Endothelial cell of umbilical vein (primary cell): ENCODE results near the gene ABLIM1. TPM values are rescaled to one million over a fixed set of nuclear protein-coding genes. Genes with fewer than 3 reads are reported as not detected.
A peak's percentile ranks its signal among the peaks of the same experiment; 100 is the strongest.

Source experiments
- BruUV-seq: library from RNA; stranded (reverse); fragments of 400-500 nt; replicated peaks from 2 replicates; lab custom pipeline; 2021; lab: Mats Ljungman, UMichigan
- CTCF ChIA-PET: fragments of 300-600, 350-600 bp; sonication (Branson Sonifier 250); formaldehyde crosslinking; loops from one replicate; lab custom pipeline; 2021; ENCODE audit warnings: antibody characterized with exemption, inconsistent platforms; lab: Charles Lee
- POLR2A ChIA-PET: fragments of 300-600, 350-600 bp; sonication (Branson Sonifier 250); formaldehyde crosslinking; loops from one replicate; lab custom pipeline; 2021; ENCODE audit warnings: antibody characterized with exemption, inconsistent platforms; lab: Charles Lee
- DNase-seq: peaks from one replicate; pipeline ENCODE4 v3.0.0-alpha.2; 2011; ENCODE audit warnings: low read depth, low spot score
- FAIRE-seq: peaks from 2 replicates; lab custom pipeline; 2011; peaks lifted over from hg19 to GRCh38; lab: Jason Lieb, UNC
- H2AFZ ChIP-seq: 2 replicates; pipeline ENCODE4 v1.6.0; 2012; ENCODE audit warnings: low read depth, low read length, control low read depth, inconsistent platforms
- H3K27ac ChIP-seq: 2 replicates; pipeline ENCODE4 v1.5.1; 2011; ENCODE audit warnings: low read depth, mild to moderate bottlenecking, control low read depth, low read length, moderate library complexity; ENCODE audit not compliant: insufficient read depth
- H3K27me3 ChIP-seq, 2 experiments: 2 replicates each; pipeline versions ENCODE4 v1.6.0 to v1.6.1; 2011; ENCODE audit warnings: low read length in 2 of 2, mixed read lengths in 1 of 2; ENCODE audit not compliant: control insufficient read depth in 2 of 2, insufficient read depth in 2 of 2
- H3K36me3 ChIP-seq, 2 experiments: 2 replicates in 1 of 2; 3 replicates in 1 of 2; pipeline ENCODE4 v1.5.1; 2011; ENCODE audit warnings: low read length in 2 of 2, mild to moderate bottlenecking in 1 of 2, moderate library complexity in 1 of 2; ENCODE audit not compliant: control insufficient read depth in 2 of 2, insufficient read depth in 2 of 2; ENCODE audit errors: extremely low read depth in 1 of 2
- H3K4me1 ChIP-seq: 3 replicates; pipeline ENCODE4 v1.5.1; 2011; ENCODE audit warnings: mild to moderate bottlenecking, low read length; ENCODE audit not compliant: control insufficient read depth, insufficient read depth; ENCODE audit errors: extremely low read depth
- H3K4me2 ChIP-seq: 2 replicates; pipeline ENCODE4 v1.6.1; 2011; ENCODE audit warnings: low read length, control low read depth, mixed read lengths; ENCODE audit not compliant: insufficient read depth
- H3K4me3 ChIP-seq, 3 experiments: fragments of 200-600 bp in 1 of 3; sonication (generic), shearing (Covaris generic) in 1 of 3; replicated peaks in 1 of 3; 2 replicates each; pipeline ENCODE4 v1.5.1; 2011 to 2016; ENCODE audit warnings: control low read depth in 3 of 3, low read length in 3 of 3, mild to moderate bottlenecking in 2 of 3, inconsistent platforms in 1 of 3, low read depth in 1 of 3, moderate library complexity in 1 of 3; ENCODE audit not compliant: insufficient read depth in 1 of 3
- H3K79me2 ChIP-seq: 2 replicates; pipeline ENCODE4 v1.6.0; 2012; ENCODE audit warnings: low read length, inconsistent platforms; ENCODE audit not compliant: control insufficient read depth, insufficient read depth
- H3K9ac ChIP-seq: replicated peaks from 2 replicates; pipeline ENCODE3; 2011; ENCODE audit warnings: low read length, control low read depth; ENCODE audit not compliant: insufficient read depth; ENCODE audit errors: extremely low read depth
- H3K9me1 ChIP-seq: replicated peaks from 3 replicates; pipeline ENCODE4 v1.6.0; 2011; ENCODE audit warnings: mild to moderate bottlenecking, low read length; ENCODE audit not compliant: control insufficient read depth, insufficient read depth; ENCODE audit errors: extremely low read depth
- H3K9me3 ChIP-seq: replicated peaks from 2 replicates; pipeline ENCODE4 v1.5.1; 2012; ENCODE audit warnings: low read length, inconsistent platforms; ENCODE audit not compliant: control insufficient read depth, insufficient read depth
- H4K20me1 ChIP-seq: replicated peaks from 2 replicates; pipeline ENCODE3; 2011; ENCODE audit warnings: mild to moderate bottlenecking, low read length; ENCODE audit not compliant: control insufficient read depth, insufficient read depth; ENCODE audit errors: extremely low read depth
- CTCF ChIP-seq, 2 donors: IDR thresholded peaks; 1 replicate in 1 of 2; 2 replicates in 1 of 2; pipeline ENCODE4 v1.5.1; 2011; ENCODE audit warnings: low read length in 2 of 2, mild to moderate bottlenecking in 2 of 2, moderate library complexity in 2 of 2, control low read depth in 1 of 2, inconsistent platforms in 1 of 2, low read depth in 1 of 2; ENCODE audit not compliant: insufficient read depth in 1 of 2; ENCODE audit errors: extremely low read depth in 1 of 2
- EZH2 ChIP-seq: IDR thresholded peaks from 2 replicates; pipeline ENCODE4 v1.6.1; 2012; ENCODE audit warnings: borderline replicate concordance, low read depth, mild to moderate bottlenecking, moderate library complexity, low read length, inconsistent platforms; ENCODE audit not compliant: severe bottlenecking
- FOS ChIP-seq: IDR thresholded peaks from 2 replicates; pipeline ENCODE4 v1.6.1; 2011; ENCODE audit warnings: mild to moderate bottlenecking, low read length, moderate library complexity, borderline replicate concordance; ENCODE audit not compliant: insufficient read depth
- GATA2 ChIP-seq: IDR thresholded peaks from 2 replicates; pipeline ENCODE4 v1.7.0; 2011; ENCODE audit warnings: low read depth, mild to moderate bottlenecking, moderate library complexity, mixed read lengths, low read length; ENCODE audit not compliant: insufficient read length, insufficient read depth
- JUN ChIP-seq: IDR thresholded peaks from 2 replicates; pipeline ENCODE4 v1.6.1; 2011; ENCODE audit warnings: borderline replicate concordance, low read depth; ENCODE audit not compliant: insufficient read length, insufficient read depth
- MAX ChIP-seq: IDR thresholded peaks from 2 replicates; pipeline ENCODE4 v1.6.1; 2011; ENCODE audit not compliant: insufficient read depth, insufficient read length
- MYC ChIP-seq: IDR thresholded peaks from one replicate; pipeline ENCODE4 v1.6.1; 2011; ENCODE audit warnings: mild to moderate bottlenecking, low read depth, low read length
- POLR2A ChIP-seq: IDR thresholded peaks from 2 replicates; pipeline ENCODE4 v1.6.1; 2012; ENCODE audit warnings: low read depth, mild to moderate bottlenecking, control low read depth, low read length
- POLR2AphosphoS5 ChIP-seq: IDR thresholded peaks from 2 replicates; pipeline ENCODE4 v1.6.1; 2012; ENCODE audit warnings: low read depth, mild to moderate bottlenecking, control low read depth, low read length, moderate library complexity; ENCODE audit not compliant: insufficient read depth
- dilution Hi-C: fragments of 300-500 bp; cut with MboI; formaldehyde crosslinking; loops from one replicate; pipeline ENCODE4 v1.15.0; 2019; ENCODE audit warnings: low sequenced_read_pairs; ENCODE audit not compliant: extremely low pct_ligation_motif_present
- intact Hi-C: fragments of 100-400 bp; cut with micrococcal nuclease; formaldehyde crosslinking; loops from one replicate; pipeline ENCODE4 v1.10.0; 2022
- polyA plus RNA-seq, 4 experiments: library from polyadenylated mRNA; depleted of rRNA in 3 of 4; stranded (reverse) in 3 of 4; unstranded in 1 of 4; fragments of >200 nt; gene quantifications; 2 replicates each; pipeline versions ENCODE4 v1.2.1 to v1.2.3, GENCODE V29; 2011 to 2012; ENCODE audit warnings: missing spikeins in 1 of 4
- total RNA-seq: library from RNA; stranded (reverse); gene quantifications from 2 replicates; pipeline ENCODE4 v1.2.3, GENCODE V29; 2021

Gene ABLIM1
- total and polyA plus RNA-seq, 2 donors (not counting 3 experiments of a cell fraction or from before 2014, with no cell fraction given), result 128 to 235 TPM

- Histone ChIP-seq H4K20me1 (no peaks in the 10 kb centered on the region), H3K27ac (no peak overlapping the region), H3K4me1 (no peaks in the 10 kb centered on the region), H2AFZ (no peak overlapping the region), H3K36me3 (no peaks in the 10 kb centered on the region), H3K4me2 (no peak overlapping the region), H3K9me1 (no peaks in the 10 kb centered on the region), H3K9me3 (no peaks in the 10 kb centered on the region), H3K4me3 (no peak overlapping the region), H3K27me3 (no peaks in the 10 kb centered on the region), H3K9ac (no peak overlapping the region), H3K79me2 (no peaks in the 10 kb centered on the region)
- TF ChIP-seq MAX (no peak), EZH2 (no peak), GATA2 (no peak), FOS (no peak), CTCF (IDR thresholded peaks at IDR 0.05; ENCODE audit: extremely low read depth in 1 of 2, insufficient read depth in 1 of 2, low read depth in 1 of 2, low read length in 2 of 2) (no peak), MYC (no peak), POLR2A (no peak), JUN (no peak), POLR2AphosphoS5 (no peak)
- POLR2A ChIA-PET, result no interaction called here
- DNase-seq (peak; percentile 32), FAIRE-seq (no peak)
- CTCF ChIA-PET, result interaction anchor here (0.8 to 1.5 kb wide), 3 partner anchors 9 to 11 kb away, joined by 3 to 9 read pairs (median 3); no protein-coding TSS in a partner anchor
- dilution Hi-C loops (no loop called here), intact Hi-C loops (no loop called here)
- no TSS peak for BruUV-seq
Measured at GRCh38 chr10:114613237-114613979, 44.7 kb downstream of the ABLIM1 start.
